Activated CD8-positive, alpha-beta memory T cell treated with anti-CD3 and anti-CD28 coated beads, Interleukin-2, amount 50 U/mL, for 24 hours (primary cell): Measurements from ENCODE around the gene ADARB1.

Experiments used
- DNase-seq: peaks from one replicate; pipeline ENCODE4 v3.0.0-alpha.2; 2020; ENCODE audit errors: extremely low read depth

ADARB1 gene

GRCh38 chr21:45252448-45252925 is 178.1 kb downstream of the ADARB1 start:
- DNase-seq, result no peak

GRCh38 chr21:45253180-45253579 is 178.8 kb downstream of the ADARB1 start:
- no peak for DNase-seq

GRCh38 chr21:45253633-45254459 is 179.5 kb downstream of the ADARB1 start:
- DNase-seq, result no peak

- no peak for DNase-seq
Measured at GRCh38 chr21:45254460-45254930, 180.1 kb downstream of the ADARB1 start.

- no peak for DNase-seq
Measured at GRCh38 chr21:45255381-45256020, 181.1 kb downstream of the ADARB1 start.

GRCh38 chr21:45256021-45256911 is 181.9 kb downstream of the ADARB1 start:
- no peak for DNase-seq

GRCh38 chr21:45256912-45257672 is 182.7 kb downstream of the ADARB1 start:
- no peak for DNase-seq

GRCh38 chr21:45257673-45258341 is 183.4 kb downstream of the ADARB1 start:
- no peak for DNase-seq

- no peak for DNase-seq
Measured at GRCh38 chr21:45258466-45258865, 184.1 kb downstream of the ADARB1 start.

- no peak for DNase-seq
Measured at GRCh38 chr21:45259206-45259840, 184.9 kb downstream of the ADARB1 start.

- no peak for DNase-seq
Measured at GRCh38 chr21:45260191-45260825, 185.9 kb downstream of the ADARB1 start.

- DNase-seq, result no peak
Measured at GRCh38 chr21:45261093-45261492, 186.7 kb downstream of the ADARB1 start.

GRCh38 chr21:45262041-45262581 is 187.7 kb downstream of the ADARB1 start:
- DNase-seq, result no peak

GRCh38 chr21:45262616-45263015 is 188.2 kb downstream of the ADARB1 start:
- DNase-seq, result no peak

- DNase-seq, result no peak
Measured at GRCh38 chr21:45263534-45263933, 189.2 kb downstream of the ADARB1 start.

GRCh38 chr21:45264146-45264911 is 189.9 kb downstream of the ADARB1 start:
- DNase-seq, result no peak

GRCh38 chr21:45264912-45265515 is 190.6 kb downstream of the ADARB1 start:
- no peak for DNase-seq
